GM12891 (cell line): ENCODE results near the gene ATP13A2.
"Not testable (repeated sequence)": the region's sequence is repeated elsewhere in the genome, so short reads cannot be mapped to it uniquely, and the experiment has no call there.

Experiments
- DNase-seq: peaks from one replicate; pipeline ENCODE4 v3.0.0; 2011; ENCODE audit warnings: low spot score; ENCODE audit not compliant: insufficient read length
- FAIRE-seq: peaks from 2 replicates; lab custom pipeline; 2011; peaks lifted over from hg19 to GRCh38; lab: Jason Lieb, UNC
- PAX5 ChIP-seq: IDR thresholded peaks from 2 replicates; pipeline ENCODE4 v1.6.1; 2011; ENCODE audit warnings: low read length, moderate library complexity, mild to moderate bottlenecking; ENCODE audit not compliant: insufficient read depth, severe bottlenecking
- POLR2A ChIP-seq: IDR thresholded peaks from 2 replicates; pipeline ENCODE4 v1.6.1; 2011; ENCODE audit warnings: low read depth, low read length, control low read depth
- POLR2AphosphoS5 ChIP-seq: IDR thresholded peaks from 2 replicates; pipeline ENCODE4 v1.6.1; 2011; ENCODE audit warnings: low read depth, low read length, control low read depth
- POU2F2 ChIP-seq: IDR thresholded peaks from 2 replicates; pipeline ENCODE4 v1.6.1; 2011; ENCODE audit warnings: low read depth, mild to moderate bottlenecking, control low read depth, low read length, moderate library complexity
- SPI1 ChIP-seq: IDR thresholded peaks from 2 replicates; pipeline ENCODE4 v1.6.1; 2011; ENCODE audit warnings: low read depth, low read length, control low read depth
- TAF1 ChIP-seq: IDR thresholded peaks from 2 replicates; pipeline ENCODE4 v1.6.1; 2011; ENCODE audit warnings: low read depth, low read length, control low read depth

Gene ATP13A2

GRCh38 chr1:16944038-16944437 is 67.7 kb downstream of the ATP13A2 start:
- TF ChIP-seq POLR2AphosphoS5 (no peak), TAF1 (no peak), PAX5 (no peak), POU2F2 (no peak), POLR2A (no peak), SPI1 (no peak)
- DNase-seq (no peak), FAIRE-seq (no peak)

GRCh38 chr1:16939386-16940180 is 72.1 kb downstream of the ATP13A2 start:
- not testable (repeated sequence) for FAIRE-seq, DNase-seq

- no peak for DNase-seq
- FAIRE-seq, result no peak
- TF ChIP-seq POLR2AphosphoS5, result no peak
- TF ChIP-seq POLR2A, result no peak
- no peak for TF ChIP-seq SPI1
- TF ChIP-seq TAF1, result no peak
- no peak for TF ChIP-seq PAX5
- no peak for TF ChIP-seq POU2F2
These were observed 73.1 kb downstream of the ATP13A2 start for GRCh38 chr1:16938351-16939321.

GRCh38 chr1:16936580-16936979 is 75.1 kb downstream of the ATP13A2 start:
- DNase-seq, FAIRE-seq: not testable (repeated sequence)
